Left kidney (tissue), 2 donors: ENCODE data around the gene LAMA2. TPM values are rescaled to one million over a fixed set of nuclear protein-coding genes. Genes with fewer than 3 reads are reported as not detected.
A peak's percentile ranks its signal among the peaks of the same experiment; 100 is the strongest.
"Not testable (repeated sequence)": the region's sequence is repeated elsewhere in the genome, so short reads cannot be mapped to it uniquely, and the experiment has no call there.

Experiments used
- DNase-seq: peaks from one replicate; pipeline ENCODE4 v3.0.0-alpha.2; 2013
- polyA plus RNA-seq: library from polyadenylated mRNA; unstranded; fragments of 120-200 nt; gene quantifications from one replicate; pipeline ENCODE4 v1.2.1, GENCODE V29; 2013; ENCODE audit not compliant: insufficient read length

LAMA2 gene
- polyA plus RNA-seq, 1 donor: 40.1 TPM

DNA sequence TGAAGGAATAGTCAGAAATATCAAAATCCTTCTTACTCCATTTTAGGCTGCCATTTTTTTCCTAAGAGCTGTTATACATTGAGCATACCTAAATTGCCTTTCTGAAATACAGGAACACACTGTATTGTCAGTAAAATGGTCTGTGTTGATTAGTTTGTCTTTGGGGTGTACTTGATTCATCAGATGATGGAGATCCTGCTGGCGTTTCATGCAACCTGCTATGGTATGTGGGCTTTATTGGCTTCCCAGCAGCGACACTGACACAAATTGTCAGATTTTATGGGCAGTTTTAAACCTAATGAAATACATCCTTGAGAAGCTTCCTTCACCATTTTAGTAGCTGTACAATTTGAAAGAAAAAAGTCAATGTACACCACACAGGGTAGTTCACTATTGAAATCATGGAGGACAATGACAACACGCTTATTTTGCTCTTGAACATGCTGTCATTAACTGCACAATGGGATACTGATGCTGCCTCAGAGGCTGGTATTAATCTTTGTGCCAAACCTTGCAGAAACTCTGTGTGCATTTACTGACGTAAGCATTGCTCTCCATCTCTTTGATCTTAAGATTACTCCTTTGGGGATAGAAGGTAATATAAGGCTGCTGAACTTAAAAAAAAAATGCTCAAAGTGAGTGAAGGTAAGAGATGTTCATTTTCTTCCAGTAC is 124.9 kb downstream of the LAMA2 start:
- DNase-seq: no peak

DNA sequence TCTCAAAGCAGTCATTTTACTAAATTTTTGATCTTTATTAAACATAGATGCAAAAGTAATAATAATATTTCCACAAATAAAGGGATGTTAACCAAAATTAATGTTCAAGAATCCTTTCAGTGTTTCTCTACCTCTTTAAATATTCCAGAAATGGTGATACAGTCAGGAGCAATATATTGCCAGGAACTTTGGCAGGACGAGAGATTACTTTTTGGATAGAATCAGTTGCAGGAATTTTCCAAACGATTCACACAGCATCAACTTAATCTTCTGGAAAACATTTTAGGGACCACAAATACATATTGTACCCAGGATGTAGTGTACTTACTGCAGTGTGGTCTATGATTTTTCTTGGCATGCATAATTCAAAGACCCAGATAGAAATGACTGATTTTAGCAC is 125.7 kb downstream of the LAMA2 start:
- DNase-seq: no peak

DNA sequence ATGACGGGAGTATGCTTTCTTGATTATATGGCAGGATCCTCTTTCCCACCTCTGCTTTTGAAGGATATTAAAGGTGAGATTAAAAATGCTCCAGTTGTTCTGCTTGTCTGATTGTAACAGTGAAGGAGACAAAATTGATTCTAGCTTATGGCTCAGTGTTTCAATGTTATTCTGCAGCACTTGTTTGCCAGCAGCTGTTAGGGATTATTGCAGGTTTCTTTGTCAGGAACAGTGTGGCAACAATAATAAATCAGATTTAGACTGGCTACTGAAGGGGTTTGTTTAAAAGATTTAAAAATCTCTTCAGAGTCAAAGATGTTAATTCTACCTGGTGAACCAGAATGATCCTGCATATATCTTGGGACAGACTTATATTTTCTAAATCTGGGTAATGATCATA is 126.9 kb downstream of the LAMA2 start:
- DNase-seq: no peak

DNA sequence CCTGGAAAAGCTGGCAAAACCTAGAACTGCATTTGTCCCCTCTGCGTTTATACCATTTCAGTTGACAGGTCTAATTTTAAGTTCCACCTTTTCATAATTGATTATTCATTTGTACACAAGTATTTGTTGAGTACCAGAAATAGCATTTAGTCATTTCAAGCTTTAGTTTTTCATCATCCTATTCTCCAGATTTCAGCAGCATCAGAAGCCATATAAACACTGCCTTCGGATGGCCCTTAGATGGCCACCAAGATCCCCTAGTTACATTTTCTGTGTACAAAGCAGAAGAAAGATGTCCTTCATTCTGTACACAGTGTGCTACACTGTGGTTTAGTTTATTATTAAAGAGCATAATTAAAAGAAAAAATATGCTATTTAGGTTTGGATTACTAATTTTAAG is 131.4 kb downstream of the LAMA2 start:
- DNase-seq: no peak

DNA sequence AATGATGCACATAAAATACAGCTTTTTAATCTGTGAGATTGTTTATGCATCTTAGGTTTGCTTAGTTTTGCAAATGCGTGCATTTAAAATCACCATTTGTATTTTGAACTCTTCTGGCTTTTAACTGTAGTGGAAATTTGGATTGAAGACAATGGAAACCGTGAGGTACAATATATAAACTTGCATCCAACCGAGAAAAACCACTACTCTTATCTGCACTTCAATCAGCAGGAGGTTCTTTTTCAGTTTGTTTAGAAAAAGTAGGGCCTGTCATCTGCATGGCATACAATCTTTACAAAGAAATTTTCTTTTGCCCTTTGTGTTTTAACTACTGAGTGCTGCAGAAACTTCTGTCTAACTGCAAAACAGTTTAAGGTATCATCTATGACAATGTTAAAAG is 132.8 kb downstream of the LAMA2 start:
- no peak for DNase-seq

DNA sequence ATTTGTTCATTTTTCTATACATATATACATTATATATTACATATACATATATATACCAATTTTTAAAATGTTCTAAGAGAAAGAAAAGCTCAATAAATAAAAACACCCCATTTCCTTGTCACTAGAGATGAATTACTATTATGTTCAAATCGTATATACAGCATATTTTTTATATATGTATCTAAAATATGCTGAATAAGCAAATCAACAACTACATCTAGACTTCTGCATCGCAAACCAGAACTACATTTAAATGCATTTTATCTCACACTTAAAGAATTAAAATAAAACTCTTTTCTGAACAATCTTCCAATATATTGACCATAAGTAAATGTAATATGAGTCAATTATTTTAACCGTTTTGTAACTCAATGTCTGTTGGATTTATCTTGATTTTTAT is 133.9 kb downstream of the LAMA2 start:
- DNase-seq: no peak

DNA sequence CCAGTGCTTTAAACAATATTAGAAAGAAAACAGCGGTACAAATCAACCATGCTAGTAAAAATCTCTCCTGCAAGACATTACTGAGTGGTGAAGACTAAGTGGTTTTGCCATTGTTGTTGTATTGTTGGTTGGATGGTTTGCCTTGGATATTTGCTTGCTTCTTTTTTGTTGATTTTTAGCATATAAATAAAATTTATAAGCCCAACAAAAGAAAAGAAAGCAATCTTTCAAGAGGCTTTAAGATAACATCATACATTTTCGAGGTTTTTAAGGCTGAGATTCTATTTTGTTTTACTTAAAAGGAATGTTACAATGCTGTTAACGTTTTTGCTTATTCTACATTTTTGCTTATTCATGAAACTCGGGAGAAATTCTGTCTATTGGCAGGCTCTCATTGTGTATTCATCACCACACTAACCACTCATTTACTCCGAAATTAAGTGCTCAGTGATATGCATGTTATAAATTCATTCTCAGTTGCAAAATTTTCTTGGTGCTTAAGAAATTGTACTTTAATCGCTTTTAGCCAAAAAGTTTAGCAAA is 139.1 kb downstream of the LAMA2 start:
- DNase-seq: no peak

DNA sequence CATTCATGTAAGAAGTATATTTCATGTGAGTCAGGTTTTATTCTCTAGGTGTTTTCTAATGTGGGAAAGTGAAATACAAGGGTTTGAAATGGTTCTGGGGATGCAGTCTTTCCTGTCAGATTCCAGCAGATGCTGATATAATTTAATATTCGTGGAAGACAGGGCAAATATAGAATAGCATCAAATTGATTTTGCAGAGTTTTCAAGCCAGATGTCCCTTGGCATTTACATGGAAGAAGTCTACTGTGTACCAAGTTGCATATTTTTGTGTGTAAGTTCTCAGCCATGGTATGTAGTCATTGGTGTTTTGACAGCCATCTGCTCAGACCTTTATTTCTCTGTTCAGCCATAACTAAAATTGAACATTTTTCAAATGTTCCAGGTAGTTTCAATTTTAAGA is 143.7 kb downstream of the LAMA2 start:
- DNase-seq: no peak

DNA sequence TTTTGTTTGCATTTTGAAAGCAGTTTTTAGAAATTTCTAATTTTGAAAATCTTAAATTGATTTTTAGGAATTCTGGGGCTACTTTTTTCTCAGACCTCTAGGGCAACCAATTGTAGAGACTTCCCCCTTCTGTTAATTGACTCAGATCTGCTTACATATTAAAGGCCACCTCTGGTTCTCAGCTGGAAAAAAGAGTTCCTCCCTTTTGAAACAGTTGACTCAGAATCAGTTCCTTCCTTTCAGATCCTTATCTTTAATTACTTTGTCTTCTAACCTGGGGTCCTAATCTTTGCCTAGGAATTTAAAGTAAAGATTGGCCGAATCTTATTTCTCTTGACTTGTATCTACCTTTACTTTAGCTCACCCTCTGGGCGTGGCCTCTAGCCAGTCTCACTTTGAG is 146.8 kb downstream of the LAMA2 start:
- no peak for DNase-seq

DNA sequence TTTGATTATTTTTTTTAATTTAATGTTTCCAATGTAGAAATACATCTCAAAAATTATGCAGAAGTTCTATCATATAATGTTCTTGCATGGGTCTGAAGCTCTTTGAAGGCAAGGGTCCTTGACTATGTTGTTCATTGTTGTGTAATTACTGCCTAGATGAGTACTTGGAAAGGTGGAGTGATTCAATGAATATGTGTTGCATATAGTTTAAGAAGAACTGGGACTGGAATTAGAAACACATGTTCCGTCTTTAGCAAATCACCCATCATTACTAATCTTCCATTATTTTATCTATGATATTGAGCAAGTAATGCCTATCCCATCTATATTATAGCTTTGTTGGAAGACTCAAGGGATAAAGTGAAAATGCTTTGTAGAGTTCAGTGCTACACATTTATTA is 147.3 kb downstream of the LAMA2 start:
- DNase-seq: no peak

DNA sequence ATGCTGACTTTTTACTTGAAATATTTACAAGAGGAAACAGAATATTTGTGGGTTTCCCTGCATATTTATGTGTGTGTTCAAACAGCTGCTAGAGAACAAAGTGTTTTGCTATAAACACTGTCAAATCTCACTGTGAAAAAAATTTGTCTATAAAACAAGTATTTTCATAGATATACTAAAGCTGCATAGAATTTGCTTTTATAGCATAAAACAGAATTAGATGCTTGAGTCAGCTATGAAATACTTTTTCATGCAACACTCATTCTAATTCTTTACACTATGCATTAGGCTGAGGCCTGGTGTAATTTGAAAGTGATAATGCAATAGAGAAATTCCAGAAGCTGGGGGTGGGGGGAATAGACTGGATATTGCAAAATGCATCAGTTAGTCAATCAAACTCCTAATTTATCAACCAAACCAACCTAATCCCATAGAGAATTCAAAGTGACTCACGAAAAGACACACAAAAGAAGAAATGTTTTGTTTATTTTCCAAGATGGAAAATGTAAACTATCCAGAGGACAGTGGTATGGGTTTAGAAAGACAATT is 148.2 kb downstream of the LAMA2 start:
- peak; percentile 34 for DNase-seq

DNA sequence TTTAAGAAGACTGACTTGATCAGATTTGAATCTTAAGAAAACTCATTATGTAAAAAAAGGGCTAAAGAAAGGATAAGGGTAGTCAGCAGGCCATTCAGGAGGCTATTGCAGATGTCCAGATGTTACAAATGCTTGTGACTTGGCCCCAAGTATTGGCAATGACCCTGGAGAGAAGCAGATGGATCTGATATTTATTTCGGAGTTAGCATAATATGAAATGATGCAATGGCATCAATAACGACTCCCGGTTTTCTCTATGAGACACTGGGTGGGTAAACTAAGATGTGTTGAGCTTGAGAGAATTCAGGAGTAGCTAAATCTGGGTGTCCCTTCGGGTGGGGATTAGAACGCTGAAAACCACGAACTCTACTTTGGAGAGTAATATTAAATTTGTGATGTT is 149.7 kb downstream of the LAMA2 start:
- DNase-seq: no peak

DNA sequence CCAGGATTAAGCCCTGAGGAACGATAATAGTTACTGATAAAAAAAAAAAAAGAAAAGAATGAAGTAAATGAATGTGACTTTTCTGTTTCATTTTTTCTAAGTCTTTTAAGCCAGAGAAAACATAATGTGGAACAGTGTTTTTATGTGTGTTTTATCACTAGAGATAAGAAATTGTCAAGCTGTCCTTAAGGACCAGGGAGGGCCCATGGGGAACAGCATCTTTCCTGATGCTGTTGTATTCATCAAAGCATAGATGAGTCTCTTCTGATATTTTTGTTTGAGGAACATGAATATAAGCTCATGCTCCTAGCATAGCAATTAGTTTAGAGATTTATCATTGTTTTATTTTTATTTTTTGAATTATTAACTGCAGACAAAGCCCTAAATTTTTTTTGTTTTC is 150.2 kb downstream of the LAMA2 start:
- DNase-seq: no peak

DNA sequence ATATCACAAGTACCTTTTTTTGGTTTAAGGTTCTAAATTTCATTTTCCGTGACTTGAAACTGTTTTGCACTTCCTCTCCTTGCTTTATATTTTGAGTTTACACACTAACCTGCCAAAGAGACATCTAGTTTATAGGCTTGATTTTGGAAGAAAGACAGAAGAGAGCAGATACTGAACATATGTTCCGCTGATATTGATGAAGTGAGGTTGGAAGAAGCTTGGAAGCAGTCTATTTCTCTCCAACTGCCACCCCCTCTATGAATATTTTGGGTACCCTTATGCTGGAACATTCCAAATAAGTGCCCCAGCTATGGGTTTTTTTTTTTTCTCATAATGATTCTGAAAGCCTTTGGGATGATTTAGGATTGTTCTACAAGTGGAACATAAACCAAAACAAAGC is 150.6 kb downstream of the LAMA2 start:
- no peak for DNase-seq

DNA sequence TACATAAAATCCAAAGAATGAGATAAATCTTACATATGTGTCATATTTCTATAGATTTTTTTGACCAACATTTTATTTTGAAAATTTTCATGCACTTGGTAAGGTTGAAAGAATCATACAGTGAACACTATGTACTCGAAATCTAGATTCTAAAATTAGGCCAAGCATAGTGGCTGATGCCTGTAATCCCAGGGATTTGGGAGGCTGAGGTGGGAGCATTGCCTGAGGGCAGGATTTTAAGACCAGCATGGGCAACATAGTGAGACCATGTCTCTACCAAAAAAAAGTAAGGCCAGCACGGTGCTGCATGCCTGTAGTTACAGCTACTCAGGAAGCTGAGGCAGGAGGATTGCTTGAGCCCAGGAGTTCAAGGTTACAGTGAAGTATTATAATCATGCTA is 158.6 kb downstream of the LAMA2 start:
- DNase-seq: no peak

DNA sequence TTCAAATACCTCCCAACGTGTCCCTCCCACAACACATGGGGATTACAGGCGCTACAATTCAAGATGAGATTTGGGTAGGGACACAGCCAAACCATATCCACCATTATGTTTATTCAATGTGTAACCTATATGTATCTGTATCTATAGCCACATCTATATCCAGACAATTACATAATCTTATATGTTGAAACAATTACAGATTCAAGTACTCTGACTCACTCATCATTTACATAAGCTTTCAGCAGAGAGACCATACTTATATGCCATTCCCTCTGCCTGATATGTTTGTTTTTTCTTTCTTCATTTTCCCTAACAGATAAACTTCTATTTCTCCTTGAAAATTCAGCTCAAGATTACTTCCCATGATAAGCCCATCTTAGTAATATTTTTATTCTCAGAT is 163.6 kb downstream of the LAMA2 start:
- DNase-seq: no peak

DNA sequence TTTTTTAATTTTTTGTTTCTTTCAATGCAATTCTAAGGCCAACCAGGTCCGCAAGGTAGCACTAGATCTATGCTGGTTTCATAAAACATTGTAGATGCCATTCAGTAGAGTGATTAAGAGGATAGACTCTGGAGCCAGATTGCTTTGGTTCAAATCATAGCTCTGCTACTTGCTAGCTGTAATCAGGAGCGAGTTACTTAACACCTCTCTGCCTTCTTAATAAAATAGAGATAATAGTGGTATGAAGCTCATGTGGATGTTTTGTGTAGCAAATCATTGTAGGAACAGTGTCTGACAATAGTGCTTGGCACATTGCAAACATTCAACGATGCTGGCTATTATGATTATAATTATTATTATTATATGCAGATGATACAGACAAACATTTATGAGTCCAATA is 164.9 kb downstream of the LAMA2 start:
- DNase-seq: no peak

DNA sequence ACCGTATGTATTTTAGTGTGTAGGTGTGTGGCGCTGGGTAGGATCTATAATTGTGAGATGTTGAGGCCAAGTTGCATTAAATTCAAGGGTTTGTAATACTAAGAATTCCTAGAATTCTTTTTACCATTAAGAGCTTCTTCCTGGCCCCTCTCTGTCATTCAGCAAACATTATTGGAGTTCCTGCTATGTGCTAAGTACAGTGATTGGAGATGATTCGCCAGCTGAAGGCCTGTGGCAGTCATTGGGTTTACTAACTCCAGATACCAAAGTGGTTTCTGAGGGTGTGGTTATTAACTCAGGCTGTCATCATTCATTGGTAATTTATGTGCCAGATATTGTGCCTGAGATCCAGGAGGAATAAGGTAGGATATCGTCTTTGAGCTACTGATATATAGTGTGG is 167.1 kb downstream of the LAMA2 start:
- DNase-seq: no peak

DNA sequence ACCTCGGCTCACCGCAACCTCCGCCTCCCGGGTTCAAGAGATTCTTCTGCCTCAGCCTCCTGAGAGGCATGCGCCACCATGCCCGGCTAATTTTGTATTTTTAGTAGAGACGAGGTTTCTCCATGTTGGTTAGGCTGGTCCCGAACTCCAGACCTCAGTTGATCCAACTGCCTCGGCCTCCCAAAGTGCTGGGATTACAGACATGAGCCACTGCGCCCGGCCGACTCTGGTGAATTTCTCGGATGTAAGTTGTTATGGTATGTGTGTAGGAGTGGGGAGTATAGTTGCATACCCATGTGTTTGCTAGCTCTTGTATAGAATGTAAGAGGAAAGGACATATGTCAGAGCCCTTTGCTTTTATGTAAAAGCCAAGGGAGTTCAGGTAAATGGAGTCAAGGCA is 170.2 kb downstream of the LAMA2 start:
- not testable (repeated sequence) for DNase-seq

DNA sequence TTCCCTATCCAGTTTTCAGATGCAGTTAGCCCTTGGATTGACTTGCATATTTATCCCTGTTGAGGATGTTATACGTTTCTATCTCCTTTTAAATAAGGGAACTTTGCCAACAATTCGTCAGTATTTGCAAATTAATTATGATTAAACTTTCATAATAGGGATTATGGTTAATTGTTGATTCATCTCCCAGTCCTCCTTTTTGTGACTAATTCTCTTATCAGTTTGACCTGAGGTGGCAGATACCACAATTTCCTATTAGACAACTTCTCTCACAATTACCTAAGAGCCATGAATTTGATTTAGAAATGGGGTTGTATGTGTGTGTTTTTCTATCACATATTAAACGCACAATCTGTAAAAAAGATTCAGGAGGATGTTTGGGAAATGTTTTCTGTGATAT is 172.9 kb downstream of the LAMA2 start:
- DNase-seq: no peak

DNA sequence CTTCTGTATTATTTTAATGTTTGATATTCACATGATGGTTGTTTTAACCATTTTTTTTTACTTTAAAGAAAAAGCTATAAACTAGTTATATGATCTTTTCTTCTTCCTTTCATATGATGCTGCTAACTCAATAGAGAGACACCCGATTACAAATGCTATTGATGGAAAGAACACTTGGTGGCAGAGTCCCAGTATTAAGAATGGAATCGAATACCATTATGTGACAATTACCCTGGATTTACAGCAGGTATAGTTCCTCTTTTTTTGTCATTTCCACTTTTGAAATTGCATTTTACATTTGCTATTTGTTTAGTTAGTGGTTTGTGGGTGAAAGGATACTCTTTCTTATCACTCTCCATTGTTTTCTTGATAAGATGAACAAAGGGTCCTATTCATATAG is 176.7 kb downstream of the LAMA2 start:
- DNase-seq: no peak

DNA sequence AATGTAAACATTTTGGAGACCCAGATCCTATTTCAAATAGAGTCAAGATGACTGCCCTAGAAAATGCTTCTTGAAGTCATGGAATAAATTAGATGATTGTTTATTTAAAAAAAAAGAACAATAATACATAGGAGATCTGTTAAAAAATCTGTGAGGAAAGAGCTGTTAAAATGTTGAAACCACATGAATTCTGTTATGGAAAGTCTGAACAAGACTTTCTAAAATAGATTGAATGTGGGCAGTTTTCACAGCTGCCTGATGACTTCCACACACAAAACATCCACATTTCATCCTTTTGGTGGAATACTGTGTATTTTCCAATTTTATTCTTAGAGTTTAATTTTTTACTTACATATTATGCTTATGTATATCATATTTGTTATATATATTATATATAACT is 186.1 kb downstream of the LAMA2 start:
- DNase-seq: no peak

DNA sequence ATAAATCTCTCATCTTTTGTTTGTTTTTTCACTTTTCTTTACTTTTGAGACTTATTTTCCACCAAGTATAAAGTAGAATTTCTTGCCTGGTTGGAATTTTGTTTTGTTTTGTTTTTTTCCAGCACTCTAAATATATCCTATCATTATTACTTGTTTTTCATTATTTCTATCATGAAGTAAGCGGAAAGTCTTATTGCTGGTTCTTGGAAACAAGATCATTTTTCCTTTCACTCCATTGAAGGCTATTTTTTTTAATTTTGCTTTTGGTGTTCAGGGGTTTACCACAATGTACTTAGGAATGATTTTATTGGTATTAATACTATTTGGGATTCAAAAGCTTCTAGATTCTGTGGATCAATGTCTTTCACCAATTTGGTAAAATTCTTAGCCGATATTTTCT is 190.1 kb downstream of the LAMA2 start:
- no peak for DNase-seq

DNA sequence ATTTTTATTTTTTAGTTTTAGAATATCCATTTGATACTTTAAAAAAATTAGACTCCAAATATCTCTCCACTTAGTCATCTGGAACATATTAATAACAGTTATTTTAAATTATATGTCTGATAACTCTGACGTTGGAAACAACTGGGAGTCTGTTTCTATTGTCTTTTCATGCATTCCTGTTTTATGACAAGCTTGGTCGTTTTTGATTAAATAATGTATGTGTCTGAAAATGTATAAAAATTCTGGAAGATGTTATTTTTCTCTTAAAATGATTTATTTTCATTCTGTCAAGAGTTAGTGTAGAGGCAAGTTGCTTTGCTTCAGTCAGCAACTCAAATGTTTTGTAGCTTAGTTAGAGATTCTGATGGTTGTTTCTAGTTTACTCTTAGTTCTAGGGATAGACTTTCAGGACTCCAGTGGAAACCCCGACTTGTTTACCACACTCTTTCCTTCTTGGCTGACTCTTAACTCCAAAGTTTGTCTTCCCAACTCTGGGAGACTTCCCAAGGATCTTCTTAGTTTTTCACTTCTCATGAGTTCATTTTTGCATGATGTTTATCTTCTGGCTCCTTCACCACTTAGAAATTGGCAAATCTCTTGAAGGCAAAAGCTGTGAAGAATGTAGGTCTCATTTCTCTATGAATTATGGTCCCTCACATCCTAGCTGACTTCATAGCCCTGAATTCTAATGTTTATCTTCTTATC is 190.9 kb downstream of the LAMA2 start:
- no peak for DNase-seq
